Small intestine (tissue), 7 donors: ENCODE results near the gene VGLL1. TPM values are rescaled to one million over a fixed set of nuclear protein-coding genes. Genes with fewer than 3 reads are reported as not detected.

Experiments used
- DNase-seq, 2 donors: peaks; one replicate each; pipeline versions ENCODE4 v3.0.0 to v3.0.0-alpha.2; 2013
- FAIRE-seq: peaks from 2 replicates; lab custom pipeline; 2012; peaks lifted over from hg19 to GRCh38; lab: Jason Lieb, UNC
- H3K27ac ChIP-seq, 3 donors: one replicate each; pipeline ENCODE4 v1.5.1; 2013; ENCODE audit warnings: low read length in 2 of 3, mild to moderate bottlenecking in 2 of 3, control low read depth in 1 of 3, inconsistent platforms in 1 of 3, low read depth in 1 of 3, moderate library complexity in 1 of 3
- H3K27me3 ChIP-seq, 3 donors: one replicate each; pipeline ENCODE4 v1.6.1; 2013; ENCODE audit warnings: low read length in 3 of 3, inconsistent platforms in 1 of 3; ENCODE audit not compliant: control insufficient read depth in 3 of 3, insufficient read depth in 3 of 3
- H3K36me3 ChIP-seq, 3 donors: one replicate each; pipeline ENCODE4 v1.6.1; 2013; ENCODE audit warnings: low read length in 3 of 3, inconsistent platforms in 1 of 3, low read depth in 1 of 3, mild to moderate bottlenecking in 1 of 3, moderate library complexity in 1 of 3; ENCODE audit not compliant: control insufficient read depth in 3 of 3, insufficient read depth in 2 of 3
- H3K4me1 ChIP-seq, 3 donors: one replicate each; pipeline ENCODE4 v1.6.1; 2013; ENCODE audit warnings: low read length in 2 of 3, inconsistent platforms in 1 of 3, low read depth in 1 of 3, mild to moderate bottlenecking in 1 of 3, moderate library complexity in 1 of 3; ENCODE audit not compliant: control insufficient read depth in 3 of 3, insufficient read depth in 2 of 3
- H3K4me3 ChIP-seq, 3 donors: one replicate each; pipeline ENCODE4 v1.5.1; 2013; ENCODE audit warnings: low read length in 3 of 3, control low read depth in 1 of 3, inconsistent platforms in 1 of 3, low read depth in 1 of 3, mild to moderate bottlenecking in 1 of 3, moderate library complexity in 1 of 3
- H3K9me3 ChIP-seq, 2 donors: one replicate each; pipeline ENCODE4 v1.6.1; 2013; ENCODE audit warnings: low read depth in 1 of 2, low read length in 1 of 2; ENCODE audit not compliant: control insufficient read depth in 2 of 2, insufficient read depth in 1 of 2
- WGBS, 3 donors: extraction: QIAGEN DNeasy Blood & Tissue Kit; methylation state at CpG; one replicate each; pipeline ENCODE4 v1.1.7; 2013; 5-methylcytosine and 5-hydroxymethylcytosine counted together
- polyA plus RNA-seq, 4 donors: library from polyadenylated mRNA; stranded (reverse) in 3 of 4; unstranded in 1 of 4; fragments of 200-250 nt in 3 of 4; fragments of 120-200 nt in 1 of 4; gene quantifications; one replicate each; pipeline versions ENCODE4 v1.2.1 to v1.2.3, GENCODE V29; 2013
- donor health status: healthy with polysubstance abuse.
- donor health status: control.
- donor health status: control.
- donor health status: Bipolar disorder and iron deficiency.
- donor health status: healthy.

The VGLL1 gene
- polyA plus RNA-seq, 4 donors: not detected

DNA sequence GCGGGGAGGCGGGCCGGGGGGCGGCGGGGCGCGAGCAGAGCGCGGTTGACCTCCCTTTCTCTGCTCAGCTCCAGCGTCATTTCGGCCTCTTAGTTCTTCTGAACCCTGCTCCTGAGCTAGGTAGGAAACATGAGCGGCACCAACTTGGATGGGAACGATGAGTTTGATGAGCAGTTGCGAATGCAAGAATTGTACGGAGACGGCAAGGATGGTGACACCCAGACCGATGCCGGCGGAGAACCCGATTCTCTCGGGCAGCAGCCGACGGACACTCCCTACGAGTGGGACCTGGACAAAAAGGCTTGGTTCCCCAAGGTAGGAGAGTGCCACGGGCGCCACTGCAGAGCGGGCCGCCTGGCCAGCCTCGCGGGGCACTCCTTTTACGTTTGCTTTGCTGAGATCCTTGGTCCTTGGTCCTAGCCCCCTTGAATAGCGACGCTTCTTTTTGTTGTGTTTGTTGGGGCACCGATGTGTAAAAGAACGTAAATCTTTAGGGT, 34.4 kb upstream of the VGLL1 start, which contains the start of gene HTATSF1:
TSS of gene HTATSF1 (plus strand) at position 37 of the 497 bp plus-strand sequence. CDS start at position 130, 93 bp downstream.
- Histone ChIP-seq H3K9me3 (no peaks in the 10 kb centered on the region), H3K27ac (peak within 1 kb of the TSS; percentile 83 to 99 (median 98)), H3K27me3 (no peaks in the 10 kb centered on the region), H3K4me1 (peaks cover 0 to 4% (median 0%) of the 10 kb centered on the region in 3 donors), H3K36me3 (no peaks in the 10 kb centered on the region), H3K4me3 (peak within 1 kb of the TSS; percentile 50 to 88 (median 53))
- DNase-seq: no peak
- WGBS, 3 donors: 1 to 40% (median 8%) methylated on average over 20 to 35 of the region's 35 CpGs
- no peak for FAIRE-seq

DNA sequence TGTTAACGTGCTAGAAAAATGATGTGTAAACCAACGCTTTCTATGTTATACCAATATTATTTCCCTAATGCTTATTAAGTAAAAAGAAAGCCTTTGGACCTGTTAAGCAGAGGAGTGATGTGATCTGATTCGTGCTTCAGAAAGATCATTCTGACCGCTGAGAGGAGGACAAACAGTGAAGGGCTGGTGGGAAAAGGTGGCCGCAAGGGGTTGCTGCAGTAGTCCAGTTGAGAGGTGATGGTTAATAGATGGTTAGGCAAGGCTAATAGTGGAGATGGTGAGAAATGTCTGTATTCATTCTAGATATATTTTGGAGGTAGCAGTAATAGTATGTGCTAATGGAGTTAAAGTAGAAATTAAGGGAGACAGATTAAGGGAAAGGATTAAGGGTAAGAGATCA, 12.9 kb upstream of the VGLL1 start:
- H3K36me3 ChIP-seq: no peaks in the 10 kb centered on the region
- DNase-seq: no peak
- H3K4me3 ChIP-seq: no peak overlapping the region
- no peaks in the 10 kb centered on the region for H3K9me3 ChIP-seq
- WGBS, 3 donors: 58 to 81% (median 76%) methylated on average over 5 of the region's 5 CpGs
- H3K27ac ChIP-seq: no peak overlapping the region
- FAIRE-seq: no peak
- H3K4me1 ChIP-seq: no peaks in the 10 kb centered on the region
- no peaks in the 10 kb centered on the region for H3K27me3 ChIP-seq

DNA sequence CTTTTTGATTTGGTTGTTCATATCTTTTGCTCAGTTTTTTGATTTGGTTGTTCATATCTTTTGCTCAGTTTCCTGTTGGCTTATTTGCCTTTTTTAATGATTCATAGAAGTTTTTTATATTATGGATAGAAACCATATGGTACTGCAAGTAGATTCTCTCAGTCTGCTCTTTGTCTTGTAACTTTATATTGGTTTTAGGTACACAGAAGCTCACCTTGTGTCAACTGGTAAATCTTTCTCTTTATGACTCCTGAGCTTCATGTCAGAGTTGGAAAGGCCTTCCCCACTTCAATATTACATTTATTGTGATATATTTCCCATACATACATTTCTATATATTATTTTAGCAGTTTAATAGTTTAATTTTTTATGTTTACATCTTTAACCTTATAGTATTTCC, 8.2 kb upstream of the VGLL1 start:
- FAIRE-seq (no peak), DNase-seq (no peak)
- no peak overlapping the region for H3K4me3 ChIP-seq
- no peaks in the 10 kb centered on the region for H3K4me1 ChIP-seq
- H3K27ac ChIP-seq: no peak overlapping the region
- H3K27me3 ChIP-seq: no peaks in the 10 kb centered on the region
- no peaks in the 10 kb centered on the region for H3K9me3 ChIP-seq
- no peaks in the 10 kb centered on the region for H3K36me3 ChIP-seq

DNA sequence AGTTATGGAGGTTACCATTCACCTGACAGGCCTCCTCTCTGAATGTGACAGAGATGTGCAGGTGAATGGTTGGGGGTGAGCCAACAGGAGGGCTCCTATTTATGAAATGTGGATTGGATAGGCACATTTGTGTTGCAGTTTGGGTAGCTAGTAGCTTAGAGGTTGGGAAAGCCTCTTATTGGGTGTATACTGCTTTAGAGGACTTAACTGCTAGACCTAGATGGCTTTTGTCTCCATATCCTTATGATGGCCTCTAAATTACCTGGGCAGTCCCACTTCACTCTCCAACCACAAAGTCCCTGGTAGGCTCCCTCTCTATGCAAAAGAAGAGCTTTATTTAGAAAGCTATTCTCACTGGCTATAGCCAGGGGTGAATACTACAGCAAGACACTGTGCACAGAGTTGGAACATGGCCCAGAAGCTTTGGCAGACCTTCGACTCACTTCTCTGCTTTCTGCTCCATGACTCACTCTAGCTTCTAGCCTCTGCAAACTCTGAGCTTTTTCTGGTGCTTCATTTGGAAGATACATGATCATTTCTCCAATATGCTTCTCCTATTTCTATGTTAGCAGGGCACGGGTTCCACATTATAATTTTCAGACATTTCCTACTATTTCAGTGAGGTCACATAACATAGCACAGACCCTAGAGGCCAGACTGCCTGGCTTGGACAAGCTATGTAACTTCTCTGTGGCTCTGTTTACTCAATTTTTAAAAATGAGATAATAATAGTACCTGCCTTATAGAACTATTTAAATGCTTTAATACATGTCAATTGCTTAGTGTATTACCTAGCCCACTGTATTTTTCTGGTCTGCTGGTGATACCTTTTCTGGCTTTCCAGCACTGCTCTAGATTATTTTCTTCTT, 6.0 kb upstream of the VGLL1 start:
- H3K36me3 ChIP-seq: no peaks in the 10 kb centered on the region
- no peak overlapping the region for H3K27ac ChIP-seq
- H3K9me3 ChIP-seq: no peaks in the 10 kb centered on the region
- DNase-seq (peak; percentile 6 to 22), FAIRE-seq (no peak)
- WGBS, 3 donors: 9 to 34% (median 33%) methylated on average over 2 of the region's 2 CpGs
- H3K4me3 ChIP-seq: no peak overlapping the region
- no peaks in the 10 kb centered on the region for H3K27me3 ChIP-seq
- no peaks in the 10 kb centered on the region for H3K4me1 ChIP-seq

DNA sequence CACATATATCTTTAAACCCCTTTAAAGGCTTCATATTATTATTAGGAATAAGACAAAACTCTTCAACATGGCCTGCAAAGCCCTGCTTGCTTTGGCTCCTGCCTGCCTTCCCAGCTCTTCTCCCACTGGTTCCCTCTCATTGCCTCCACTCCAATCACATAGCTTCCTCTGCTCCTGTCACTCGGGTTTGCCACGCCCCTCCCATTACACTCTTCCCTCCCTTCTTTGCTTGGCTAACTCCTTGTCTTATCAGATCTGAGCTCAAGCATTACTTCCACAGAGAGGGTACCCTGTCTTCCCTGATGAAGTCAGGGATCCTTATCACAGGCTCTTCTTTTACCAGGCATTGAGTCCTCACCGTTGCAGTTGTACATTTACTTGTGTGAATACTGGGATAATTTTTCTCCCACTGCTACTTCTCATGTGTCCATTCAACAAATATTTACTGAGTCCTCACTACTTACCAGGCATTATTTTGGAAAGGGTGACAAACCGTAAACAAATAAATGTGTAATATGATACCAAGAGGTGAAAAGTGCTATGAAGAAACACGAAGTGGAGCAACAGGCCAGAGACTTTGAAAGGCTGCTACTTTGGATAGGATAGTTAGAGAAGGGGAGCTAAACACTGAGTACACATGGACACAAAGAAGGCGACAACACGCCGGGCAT, 3.2 kb upstream of the VGLL1 start:
- 73 to 77% (median 75%) methylated on average over 8 of the region's 8 CpGs for WGBS, 3 donors
- no peak overlapping the region for H3K4me3 ChIP-seq
- no peaks in the 10 kb centered on the region for H3K27me3 ChIP-seq
- H3K27ac ChIP-seq: no peak overlapping the region
- FAIRE-seq: no peak
- H3K4me1 ChIP-seq: no peaks in the 10 kb centered on the region
- H3K36me3 ChIP-seq: no peaks in the 10 kb centered on the region
- H3K9me3 ChIP-seq: no peaks in the 10 kb centered on the region
- no peak for DNase-seq

DNA sequence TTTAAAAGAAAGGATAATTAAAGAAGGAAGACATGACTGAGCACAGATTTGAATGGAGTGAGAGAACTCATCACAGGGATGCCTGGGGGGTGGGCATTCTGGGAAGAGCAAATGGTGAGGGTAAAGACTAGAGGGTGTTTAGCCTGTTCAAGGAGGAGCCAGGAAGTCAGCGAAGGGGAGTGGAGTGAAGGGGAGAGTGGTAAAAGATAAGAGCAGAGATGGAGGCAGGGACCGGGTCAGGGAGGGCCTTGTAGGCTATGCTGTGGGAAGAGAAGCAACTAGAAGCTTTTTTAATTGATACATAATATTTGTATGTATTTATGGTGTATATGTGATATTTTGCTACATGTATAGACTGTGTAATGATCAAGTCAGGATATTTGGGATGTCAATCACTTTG, 2.2 kb upstream of the VGLL1 start:
- no peak for DNase-seq
- no peak for FAIRE-seq
- H3K27ac ChIP-seq: no peak overlapping the region
- H3K4me1 ChIP-seq: no peaks in the 10 kb centered on the region
- no peaks in the 10 kb centered on the region for H3K36me3 ChIP-seq
- 33 to 61% (median 46%) methylated on average over 2 of the region's 2 CpGs for WGBS, 3 donors
- H3K27me3 ChIP-seq: no peaks in the 10 kb centered on the region
- H3K4me3 ChIP-seq: no peak overlapping the region
- no peaks in the 10 kb centered on the region for H3K9me3 ChIP-seq

DNA sequence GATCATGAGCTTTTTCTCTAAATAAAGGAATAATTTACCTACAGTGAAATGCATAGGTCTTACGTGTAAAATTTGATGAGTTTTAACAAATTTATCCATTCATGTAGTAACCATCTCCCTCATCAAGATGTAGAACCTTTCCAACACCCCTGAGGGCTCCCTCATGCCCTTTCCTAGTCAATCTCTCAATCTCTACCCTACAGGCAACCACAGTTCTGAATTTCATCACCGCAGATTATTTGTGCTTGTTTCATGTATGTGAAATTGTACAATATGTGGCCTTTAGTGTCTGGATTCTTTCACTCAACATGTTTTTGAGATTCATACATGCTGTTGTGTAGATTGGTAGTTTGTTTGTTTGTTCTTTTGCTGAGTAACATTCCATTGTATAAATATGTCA, 2.1 kb downstream of the VGLL1 start:
- H3K4me1 ChIP-seq: no peaks in the 10 kb centered on the region
- whole genome bisulfite sequencing, 3 donors: 82 to 93% (median 88%) methylated on average over 2 of the region's 2 CpGs
- no peaks in the 10 kb centered on the region for H3K27me3 ChIP-seq
- no peaks in the 10 kb centered on the region for H3K9me3 ChIP-seq
- no peaks in the 10 kb centered on the region for H3K36me3 ChIP-seq
- H3K27ac ChIP-seq: no peak overlapping the region
- H3K4me3 ChIP-seq: no peak overlapping the region
- no peak for DNase-seq
- no peak for FAIRE-seq

DNA sequence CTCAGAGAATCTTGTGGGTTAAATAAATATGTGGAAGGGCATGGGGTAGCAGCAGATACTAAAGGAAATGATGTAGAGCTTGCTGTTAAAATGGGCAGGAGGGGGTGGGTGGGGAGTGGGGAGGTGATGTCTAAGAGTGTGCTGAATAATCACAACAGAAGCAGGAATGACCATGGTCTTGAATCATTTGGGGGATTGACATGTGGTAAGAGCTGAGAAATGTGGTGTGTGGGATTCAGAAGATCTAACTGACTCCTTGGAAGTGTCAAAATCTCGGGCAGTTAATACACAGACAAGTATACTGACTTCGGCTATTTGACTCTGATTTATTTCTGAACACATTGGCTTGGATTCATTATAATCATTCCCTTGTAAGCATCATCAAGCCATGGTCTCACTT, 6.8 kb downstream of the VGLL1 start:
- FAIRE-seq (no peak), DNase-seq (no peak)
- whole genome bisulfite sequencing, 3 donors: 65 to 75% (median 69%) methylated on average over 2 of the region's 2 CpGs
- Histone ChIP-seq H3K4me1 (no peaks in the 10 kb centered on the region), H3K27me3 (no peaks in the 10 kb centered on the region), H3K4me3 (no peak overlapping the region), H3K9me3 (no peaks in the 10 kb centered on the region), H3K36me3 (no peaks in the 10 kb centered on the region), H3K27ac (no peak overlapping the region)
